Frontal cortex (tissue), 4 donors: Measurements from ENCODE around the gene EYA2. TPM values are rescaled to one million over a fixed set of nuclear protein-coding genes. Genes with fewer than 3 reads are reported as not detected.
"Not testable (repeated sequence)": the region's sequence is repeated elsewhere in the genome, so short reads cannot be mapped to it uniquely, and the experiment has no call there.

Experiments used
- DNase-seq, 2 donors: peaks; one replicate each; pipeline ENCODE4 v3.0.0; 2012; ENCODE audit warnings: low spot score in 2 of 2
- FAIRE-seq: peaks from 2 replicates; lab custom pipeline; 2012; peaks lifted over from hg19 to GRCh38; lab: Jason Lieb, UNC
- total RNA-seq: library from RNA; depleted of rRNA; stranded (reverse); fragments of >200 nt; gene quantifications from one replicate; pipeline ENCODE4 v1.2.3, GENCODE V29; 2014
- donor health status: control.
- donor health status: control.
- donor health status: control.

The EYA2 gene
- total RNA-seq, 1 donor from 2014 or later = 2.4 TPM

DNA sequence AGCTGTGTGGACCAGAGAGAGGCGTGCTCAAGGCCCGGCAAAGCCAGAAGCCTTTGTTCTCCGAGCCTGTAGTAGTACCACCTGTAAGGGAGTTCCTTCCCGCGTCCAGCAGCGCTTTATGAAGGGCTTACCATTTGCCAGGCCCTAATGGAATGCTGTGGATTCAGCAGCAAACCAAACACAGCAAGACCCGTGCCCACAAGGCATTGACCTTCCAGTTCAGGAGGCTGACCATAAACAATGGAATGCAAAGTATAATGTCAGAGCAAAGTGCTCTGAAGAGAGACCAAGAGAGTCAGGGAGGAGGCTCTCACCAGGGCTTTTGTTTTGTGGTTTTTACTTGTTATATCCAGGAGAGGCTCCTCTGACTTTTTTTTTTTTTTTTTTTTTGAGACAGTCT lies 252.0 kb downstream of the EYA2 start:
- DNase-seq (no peak), FAIRE-seq (no peak)

DNA sequence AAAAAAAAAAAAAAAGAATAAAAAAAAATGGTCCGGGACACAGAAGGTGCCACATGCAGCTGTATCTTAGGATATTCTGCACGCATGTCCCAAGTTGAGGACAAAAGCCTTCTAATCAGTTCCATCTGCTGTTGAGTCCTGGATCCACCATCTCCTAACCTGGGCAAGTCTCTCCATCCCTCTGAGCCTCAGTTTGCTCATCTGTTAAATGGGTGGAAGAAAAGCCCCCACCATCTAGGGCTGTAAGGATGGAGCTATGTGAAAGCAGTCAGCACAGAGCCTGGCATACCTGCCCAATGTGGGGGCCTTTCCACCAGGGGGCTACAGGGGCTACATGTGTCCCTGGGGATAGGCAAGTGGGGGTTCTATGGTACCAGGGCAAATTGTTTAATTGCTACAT lies 253.4 kb downstream of the EYA2 start:
- FAIRE-seq = no peak
- DNase-seq = no peak

DNA sequence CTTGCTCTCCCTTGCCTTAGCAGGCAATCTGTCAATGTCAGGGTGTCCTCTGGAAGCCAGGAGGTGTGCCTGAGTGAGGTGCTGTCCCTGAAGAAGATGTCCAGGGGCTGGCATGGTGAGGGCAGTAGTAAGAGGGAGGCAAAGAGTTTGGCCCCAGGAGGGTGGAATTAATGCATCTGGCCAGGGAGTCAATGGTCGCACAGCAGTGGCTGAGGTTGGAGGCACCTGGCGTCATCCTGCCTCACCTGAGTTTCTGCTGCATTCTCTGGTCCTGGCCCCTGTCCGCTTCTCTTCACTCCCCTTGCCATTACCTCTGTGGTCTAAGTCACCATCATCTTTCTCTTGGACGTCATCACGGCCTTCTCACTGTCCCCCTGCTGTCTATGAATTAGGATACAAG lies 255.3 kb downstream of the EYA2 start:
- FAIRE-seq (no peak), DNase-seq (no peak)

DNA sequence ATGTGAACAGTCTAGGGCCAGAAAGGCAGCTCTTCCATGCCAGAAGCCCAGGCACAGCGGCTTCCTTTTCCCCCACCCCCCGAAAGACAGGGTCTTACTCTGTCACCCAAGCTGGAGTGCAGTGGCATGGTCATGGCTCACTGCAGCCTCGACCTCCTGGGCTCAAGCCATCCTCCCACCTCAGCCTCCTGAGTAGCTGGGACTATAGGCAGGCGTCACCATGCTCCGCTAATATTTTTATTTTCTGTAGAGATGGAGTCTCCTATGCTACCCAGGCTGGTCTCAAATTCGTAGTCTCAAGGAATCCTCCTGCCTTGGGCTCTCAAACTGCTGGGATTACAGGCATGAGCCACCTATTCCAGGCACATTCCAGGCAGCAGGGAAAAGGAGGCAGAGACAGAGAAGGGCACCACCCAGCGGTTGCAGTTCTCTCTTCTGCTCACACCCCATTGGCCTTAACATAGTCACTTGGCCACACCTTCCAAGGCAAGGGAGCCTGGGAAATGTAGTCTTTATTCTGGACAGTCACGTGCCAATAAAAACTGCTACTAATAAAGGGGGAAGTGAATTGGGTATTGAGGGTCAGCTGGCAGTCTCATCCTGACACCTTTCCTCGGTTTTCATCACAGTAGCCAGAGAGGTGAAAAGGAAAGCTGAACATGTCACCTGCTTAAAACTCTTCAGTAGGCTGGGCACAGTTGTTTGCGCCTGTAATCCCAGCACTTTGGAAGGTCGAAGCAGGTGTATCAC lies 255.9 kb downstream of the EYA2 start:
- DNase-seq (peak in 1 of 2 donors; percentile 40), FAIRE-seq (no peak)

DNA sequence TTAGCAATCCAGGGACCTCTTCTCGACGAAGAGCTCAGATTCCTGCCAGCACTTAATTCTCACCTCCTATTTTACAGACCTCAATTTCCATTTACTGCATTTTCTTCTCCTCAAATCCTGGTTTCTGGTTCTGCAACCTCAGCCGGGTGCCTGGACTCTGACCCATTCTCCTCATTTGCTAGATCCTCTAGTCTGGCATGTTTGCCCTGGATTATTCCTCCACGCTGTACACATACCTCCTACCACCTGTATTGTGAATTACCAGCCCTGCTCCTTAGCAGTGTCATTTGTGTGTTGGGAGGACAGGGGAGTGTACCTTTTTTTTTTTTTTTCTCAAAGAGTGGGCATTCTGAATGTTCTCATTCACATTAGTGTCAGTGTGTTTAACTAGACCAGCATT lies 257.4 kb downstream of the EYA2 start:
- DNase-seq = no peak
- no peak for FAIRE-seq

DNA sequence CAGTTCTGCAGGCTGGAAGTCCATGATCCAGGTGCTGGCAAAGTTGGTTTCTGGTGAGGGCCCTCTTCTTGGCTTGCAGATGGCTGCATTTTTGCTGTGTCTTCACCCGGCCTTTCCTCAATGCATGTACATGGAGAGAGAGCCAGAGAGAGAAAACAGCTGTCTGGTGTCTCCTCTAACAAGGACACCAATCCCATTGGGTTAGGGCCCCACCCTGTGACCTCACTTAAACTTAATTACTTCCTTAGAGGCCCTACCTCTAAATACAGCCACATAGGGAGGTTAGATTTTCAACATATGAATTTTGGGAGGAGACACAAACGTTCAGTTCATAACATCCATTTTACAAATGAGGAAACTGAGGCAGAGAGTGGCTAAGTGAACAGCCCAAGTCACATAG lies 259.4 kb downstream of the EYA2 start:
- FAIRE-seq (no peak), DNase-seq (no peak)

GRCh38 chr20:47156301-47157137 lies 261.9 kb downstream of the EYA2 start:
- DNase-seq (no peak), FAIRE-seq (no peak)

DNA sequence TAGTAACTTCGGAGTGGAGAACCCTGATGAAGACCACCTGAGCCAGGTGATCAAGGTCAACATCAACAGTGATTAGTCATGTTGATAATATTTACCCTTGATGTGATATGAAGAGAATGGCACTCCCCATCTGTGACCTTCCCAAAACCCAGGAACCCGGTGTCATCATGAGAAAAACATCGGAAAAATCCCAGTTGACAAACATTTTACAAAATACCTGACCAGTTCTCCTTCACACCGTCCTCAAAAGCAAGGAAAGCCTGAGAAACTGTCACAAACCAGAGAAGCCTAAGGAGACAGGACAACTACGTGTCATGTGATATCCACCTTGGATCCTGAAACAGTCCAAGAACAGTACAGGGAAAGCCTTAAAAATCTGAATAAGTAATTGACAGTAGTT lies 264.5 kb downstream of the EYA2 start:
- no peak for DNase-seq
- no peak for FAIRE-seq

- no peak for DNase-seq
- no peak for FAIRE-seq
Measured at GRCh38 chr20:47160240-47160639, 265.6 kb downstream of the EYA2 start.

DNA sequence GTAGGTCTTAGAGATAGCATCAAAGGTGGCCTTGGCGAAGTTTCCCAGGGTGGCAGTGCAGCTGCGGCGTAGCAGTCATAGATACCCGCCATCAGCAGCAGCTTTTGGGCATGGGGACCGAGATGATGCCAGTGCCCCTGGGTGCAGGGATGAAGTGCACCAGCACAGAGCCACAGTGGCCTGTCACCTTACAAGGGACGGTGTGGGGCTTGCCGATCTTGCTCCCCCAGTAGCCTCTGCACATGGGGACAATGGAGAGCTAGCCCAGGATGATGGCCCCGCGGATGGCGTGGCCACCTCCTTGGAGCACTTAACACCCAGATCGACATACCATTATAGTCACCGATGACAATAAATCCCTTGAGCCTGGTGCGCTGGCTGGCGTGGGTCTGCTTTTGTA lies 266.3 kb downstream of the EYA2 start:
- FAIRE-seq (no peak), DNase-seq (no peak)

DNA sequence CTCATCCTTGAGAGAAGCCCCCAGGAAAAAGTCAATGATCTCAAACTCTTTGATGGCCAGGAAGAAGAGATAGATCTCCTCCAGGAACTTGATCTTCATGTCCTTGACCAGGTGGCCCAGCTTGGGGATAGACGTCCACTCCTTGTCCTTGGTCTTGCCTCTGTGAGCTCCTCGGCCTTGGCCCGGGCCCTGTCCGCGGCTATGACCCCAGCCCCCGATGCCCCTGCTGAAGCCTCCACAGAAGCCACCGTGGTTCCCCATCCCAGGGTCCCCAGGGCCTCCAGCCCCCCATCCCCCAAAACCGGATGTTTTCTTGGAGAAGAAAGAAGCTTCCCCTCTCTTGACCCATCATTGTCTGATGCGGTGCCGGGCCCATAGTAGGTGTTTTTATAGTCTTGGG lies 266.8 kb downstream of the EYA2 start:
- FAIRE-seq = no peak
- no peak for DNase-seq

- FAIRE-seq = no peak
- DNase-seq = no peak
Measured at GRCh38 chr20:47164140-47164539, 269.5 kb downstream of the EYA2 start.

DNA sequence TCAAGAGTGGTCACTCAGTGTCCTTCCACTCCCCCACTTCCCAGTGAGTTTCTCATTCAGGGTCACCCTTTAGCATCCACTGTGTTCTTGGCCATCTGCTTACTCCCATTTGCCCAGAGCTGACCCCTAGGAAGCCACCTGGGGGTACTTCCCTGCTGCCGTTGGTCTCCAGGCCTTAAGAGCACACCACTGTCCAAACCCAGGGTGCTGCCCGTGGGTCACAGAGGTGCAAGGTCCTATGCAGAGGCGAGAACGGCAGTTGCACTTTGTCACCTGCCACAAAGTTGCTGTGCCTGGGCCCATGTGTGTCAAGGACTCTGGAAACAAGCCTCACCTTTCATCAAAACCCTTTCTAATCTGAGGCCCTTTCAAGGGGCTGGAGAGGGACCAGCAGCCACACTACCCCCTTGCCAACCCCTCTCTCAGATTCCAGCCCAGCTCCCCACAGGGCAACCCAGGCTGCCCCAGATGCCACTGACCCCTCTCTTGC lies 270.8 kb downstream of the EYA2 start:
- DNase-seq = no peak
- no peak for FAIRE-seq

DNA sequence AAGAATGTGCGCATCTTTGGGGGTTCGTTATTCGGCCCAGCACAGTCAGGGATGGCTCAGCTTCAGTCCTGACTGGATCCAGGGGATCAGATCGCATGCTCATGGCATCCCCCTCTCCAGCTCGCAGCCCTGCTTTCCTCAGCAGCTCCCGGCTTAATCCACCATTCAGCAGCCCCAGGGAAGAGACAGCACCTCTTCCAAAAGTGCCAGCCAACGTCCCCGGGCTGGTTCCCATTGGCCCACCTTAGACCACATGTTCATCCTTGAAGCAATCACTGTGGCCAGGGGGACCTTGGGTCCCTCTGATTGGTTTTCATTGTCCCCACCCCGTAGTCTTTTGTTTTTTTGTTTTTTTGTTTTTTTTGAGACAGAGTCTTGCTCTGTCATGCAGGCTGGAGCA lies 273.2 kb downstream of the EYA2 start:
- DNase-seq = no peak

GRCh38 chr20:47172579-47172978 lies 277.9 kb downstream of the EYA2 start:
- FAIRE-seq = no peak
- no peak for DNase-seq

More for the DNA sequence above, 273.2 kb downstream of the EYA2 start:
- FAIRE-seq = no peak

DNA sequence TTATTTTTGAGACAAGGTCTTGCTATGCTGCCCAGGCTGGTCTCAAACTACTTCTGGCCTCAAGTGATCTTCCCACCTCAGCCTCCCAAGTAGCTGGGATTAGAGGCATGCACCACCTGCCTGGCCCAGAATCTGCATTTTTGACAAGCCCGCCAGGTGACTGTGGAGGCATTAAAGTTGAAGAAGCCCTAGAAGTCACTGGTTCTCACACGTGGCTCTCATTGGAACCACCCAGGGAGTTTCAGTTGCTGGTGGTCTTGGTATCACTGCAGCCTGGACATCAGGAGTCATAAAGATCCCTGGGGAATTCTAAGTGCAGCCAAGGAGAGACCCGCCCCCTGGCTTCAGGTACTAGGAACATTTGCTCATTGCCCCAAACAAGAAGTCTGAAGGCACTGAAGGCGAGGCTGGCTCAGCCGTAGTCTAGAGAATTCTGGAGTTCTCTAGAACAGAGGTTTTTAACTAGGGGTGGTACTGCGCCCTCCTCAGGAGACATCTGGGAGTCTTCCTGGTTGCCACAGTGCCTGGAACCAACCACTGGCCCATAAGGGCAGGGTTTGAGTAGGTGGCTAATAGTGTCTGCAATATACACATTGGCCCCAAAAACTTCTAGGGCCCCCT lies 279.1 kb downstream of the EYA2 start:
- DNase-seq = no peak
- no peak for FAIRE-seq

DNA sequence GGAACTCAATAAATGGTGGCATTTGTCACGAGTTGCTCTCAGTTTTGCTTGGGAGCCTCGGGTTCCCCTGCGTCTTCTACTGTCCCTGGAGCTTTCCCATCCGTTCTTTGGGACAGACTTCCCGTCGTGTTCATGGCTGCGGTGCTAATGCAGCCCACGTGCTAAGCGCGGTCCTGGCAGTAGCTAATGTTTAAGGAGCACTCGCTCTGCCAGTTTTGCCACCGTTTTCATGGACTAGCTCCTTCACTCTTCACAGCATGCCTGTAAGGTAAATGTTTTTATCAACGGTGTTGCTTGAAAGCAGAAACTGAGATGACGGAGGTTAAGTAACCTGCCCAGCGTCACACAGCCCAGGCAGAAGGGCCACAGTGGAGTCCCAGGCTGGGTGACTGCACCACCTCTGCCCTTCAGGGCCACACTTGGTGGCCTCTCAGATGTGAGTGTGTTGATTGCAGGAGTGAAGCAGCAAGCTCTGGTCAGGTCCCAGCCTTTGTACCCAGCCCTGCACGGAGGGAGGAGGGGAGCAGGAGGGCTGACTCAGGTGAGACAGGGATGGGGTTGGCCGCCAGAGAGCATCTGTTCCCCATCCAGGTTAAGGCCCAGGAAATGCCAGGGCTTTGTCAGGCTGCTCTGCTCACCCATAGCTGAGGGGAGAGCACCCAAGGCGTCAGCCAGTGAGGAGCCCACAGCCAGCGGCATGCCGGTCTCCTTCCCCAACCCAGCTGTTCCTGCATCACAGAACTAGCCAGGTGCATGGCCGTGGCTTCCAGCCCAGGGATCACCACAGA lies 280.0 kb downstream of the EYA2 start:
- DNase-seq = no peak
- no peak for FAIRE-seq

GRCh38 chr20:47175493-47175892 lies 280.9 kb downstream of the EYA2 start:
- no peak for FAIRE-seq
- DNase-seq = no peak

- not testable (repeated sequence) for FAIRE-seq, DNase-seq
Measured at GRCh38 chr20:47176217-47176616, 281.6 kb downstream of the EYA2 start.

GRCh38 chr20:47178277-47178676 lies 283.6 kb downstream of the EYA2 start:
- no peak for DNase-seq
- FAIRE-seq = no peak
